H1 (cell line): ENCODE results near the gene RIN3. TPM values are rescaled to one million over a fixed set of nuclear protein-coding genes. Genes with fewer than 3 reads are reported as not detected.

Experiments used
- CTCF ChIA-PET: fragments of 300-600 bp; sonication (Branson Sonifier 250); formaldehyde crosslinking; loops from one replicate; lab custom pipeline; 2021; ENCODE audit not compliant: partially characterized antibody; lab: Charles Lee
- POLR2A ChIA-PET: fragments of 300-600 bp; sonication (Branson Sonifier 250); formaldehyde crosslinking; loops from one replicate; lab custom pipeline; 2021; ENCODE audit warnings: inconsistent platforms; ENCODE audit not compliant: partially characterized antibody; lab: Charles Lee
- DNase-seq, 2 experiments: peaks; one replicate each; pipeline versions ENCODE4 v3.0.0 to v3.0.0-alpha.2; 2010 to 2022; ENCODE audit warnings: low spot score in 2 of 2, low read depth in 1 of 2, mixed read lengths in 1 of 2
- FAIRE-seq: peaks from 2 replicates; lab custom pipeline; 2011; peaks lifted over from hg19 to GRCh38; lab: Jason Lieb, UNC
- H2AFZ ChIP-seq: 2 replicates; pipeline ENCODE4 v1.8.1; 2012; ENCODE audit warnings: low read length, inconsistent platforms
- H2AK5ac ChIP-seq: 2 replicates; pipeline ENCODE4 v1.6.1; 2013; ENCODE audit warnings: low read depth, low read length
- H2BK120ac ChIP-seq: replicated peaks from 2 replicates; pipeline ENCODE3; 2013; ENCODE audit warnings: low read depth, low read length, inconsistent platforms
- H2BK12ac ChIP-seq: 2 replicates; pipeline ENCODE4 v1.6.1; 2013; ENCODE audit warnings: low read depth, low read length
- H2BK15ac ChIP-seq: 2 replicates; pipeline ENCODE4 v1.6.1; 2013; ENCODE audit warnings: low read length
- H2BK20ac ChIP-seq: 2 replicates; pipeline ENCODE4 v1.6.1; 2013; ENCODE audit warnings: low read length
- H2BK5ac ChIP-seq: 2 replicates; pipeline ENCODE4 v1.6.1; 2013; ENCODE audit warnings: low read depth, low read length
- H3K14ac ChIP-seq: 2 replicates; pipeline ENCODE4 v1.6.1; 2013; ENCODE audit warnings: inconsistent platforms; ENCODE audit not compliant: insufficient read length
- H3K18ac ChIP-seq: 2 replicates; pipeline ENCODE4 v1.6.1; 2013; ENCODE audit warnings: low read length; ENCODE audit errors: extremely low read depth
- H3K23ac ChIP-seq: 2 replicates; pipeline ENCODE4 v1.6.1; 2013; ENCODE audit warnings: inconsistent platforms; ENCODE audit not compliant: insufficient read length
- H3K23me2 ChIP-seq: 2 replicates; pipeline ENCODE4 v1.6.1; 2013; ENCODE audit warnings: low read depth, low read length
- H3K27ac ChIP-seq: 2 replicates; pipeline ENCODE4 v1.6.1; 2011; ENCODE audit warnings: low read depth, low read length, inconsistent platforms
- H3K27me3 ChIP-seq, 4 experiments: replicated peaks in 1 of 4; 1 replicate in 1 of 4; 2 replicates in 3 of 4; pipeline versions ENCODE4 v1.6.1 to v1.8.1; 2011 to 2013; ENCODE audit warnings: low read length in 3 of 4, mild to moderate bottlenecking in 3 of 4, inconsistent platforms in 2 of 4, mixed read lengths in 2 of 4, moderate library complexity in 1 of 4; ENCODE audit not compliant: control insufficient read depth in 3 of 4, insufficient read depth in 3 of 4; ENCODE audit errors: extremely low read depth in 1 of 4
- H3K36me3 ChIP-seq, 4 experiments: 2 replicates each; pipeline versions ENCODE4 v1.6.1 to v1.8.1; 2011 to 2013; ENCODE audit warnings: mild to moderate bottlenecking in 4 of 4, low read length in 3 of 4, moderate library complexity in 2 of 4, control low read depth in 1 of 4, inconsistent platforms in 1 of 4; ENCODE audit not compliant: insufficient read depth in 4 of 4, control insufficient read depth in 2 of 4
- H3K4ac ChIP-seq: replicated peaks from 2 replicates; pipeline ENCODE3; 2013; ENCODE audit warnings: low read length, low read depth, mixed read lengths, inconsistent platforms; ENCODE audit not compliant: insufficient read length
- H3K4me1 ChIP-seq, 4 experiments: replicated peaks in 1 of 4; 1 replicate in 1 of 4; 2 replicates in 3 of 4; pipeline versions ENCODE4 v1.6.1 to v1.8.1; 2011 to 2013; ENCODE audit warnings: low read length in 3 of 4, inconsistent platforms in 2 of 4, mixed read lengths in 1 of 4; ENCODE audit not compliant: insufficient read depth in 4 of 4, control insufficient read depth in 3 of 4
- H3K4me2 ChIP-seq, 2 experiments: 2 replicates each; pipeline versions ENCODE4 v1.6.1 to v1.8.1; 2011 to 2013; ENCODE audit warnings: low read depth in 2 of 2, low read length in 2 of 2, control low read depth in 1 of 2, inconsistent platforms in 1 of 2, mild to moderate bottlenecking in 1 of 2; ENCODE audit not compliant: insufficient read depth in 1 of 2
- H3K4me3 ChIP-seq, 4 experiments: fragments of 200-600, 300-600 bp in 1 of 4; sonication (generic), shearing (Covaris generic), sonication (Bioruptor Twin) in 1 of 4; 2 replicates each; pipeline versions ENCODE4 v1.5.1 to v1.8.1; 2011 to 2016; ENCODE audit warnings: low read length in 4 of 4, low read depth in 3 of 4, control low read depth in 2 of 4, inconsistent platforms in 2 of 4, mild to moderate bottlenecking in 2 of 4, mixed read lengths in 1 of 4, moderate library complexity in 1 of 4; ENCODE audit not compliant: insufficient read depth in 2 of 4; ENCODE audit errors: extremely low read depth in 1 of 4
- H3K56ac ChIP-seq: replicated peaks from 2 replicates; pipeline ENCODE3; 2013; ENCODE audit warnings: low read depth, mild to moderate bottlenecking, mixed read lengths, low read length, inconsistent platforms; ENCODE audit not compliant: insufficient read length
- H3K79me1 ChIP-seq: 2 replicates; pipeline ENCODE4 v1.6.1; 2013; ENCODE audit warnings: low read depth, low read length, control low read depth
- H3K79me2 ChIP-seq, 2 experiments: 2 replicates each; pipeline versions ENCODE4 v1.6.1 to v1.8.1; 2012 to 2013; ENCODE audit warnings: low read length in 2 of 2, mild to moderate bottlenecking in 2 of 2, inconsistent platforms in 1 of 2; ENCODE audit not compliant: insufficient read depth in 2 of 2, control insufficient read depth in 1 of 2
- H3K9ac ChIP-seq, 4 experiments: replicated peaks in 1 of 4; 1 replicate in 1 of 4; 2 replicates in 3 of 4; pipeline versions ENCODE4 v1.6.1 to v1.8.1; 2011 to 2013; ENCODE audit warnings: low read depth in 3 of 4, low read length in 3 of 4, control low read depth in 2 of 4, mild to moderate bottlenecking in 2 of 4, moderate library complexity in 2 of 4, inconsistent platforms in 1 of 4; ENCODE audit errors: extremely low read depth in 1 of 4
- H3K9me3 ChIP-seq, 2 experiments: 2 replicates each; pipeline versions ENCODE4 v1.6.1 to v1.8.1; 2012 to 2013; ENCODE audit warnings: mild to moderate bottlenecking in 2 of 2, moderate library complexity in 2 of 2, control low read depth in 1 of 2, inconsistent platforms in 1 of 2, low read depth in 1 of 2, low read length in 1 of 2, mixed read lengths in 1 of 2; ENCODE audit not compliant: insufficient read depth in 2 of 2
- H4K20me1 ChIP-seq, 2 experiments: replicated peaks in 1 of 2; 2 replicates each; pipeline versions ENCODE3 to v1.8.1; 2011 to 2013; ENCODE audit warnings: inconsistent platforms in 2 of 2, low read length in 2 of 2, mild to moderate bottlenecking in 1 of 2; ENCODE audit not compliant: insufficient read depth in 2 of 2, control insufficient read depth in 1 of 2
- H4K5ac ChIP-seq: 2 replicates; pipeline ENCODE4 v1.6.1; 2013; ENCODE audit warnings: low read length, low read depth, mixed read lengths, inconsistent platforms; ENCODE audit not compliant: insufficient read length
- H4K8ac ChIP-seq: 2 replicates; pipeline ENCODE4 v1.8.0; 2013; ENCODE audit warnings: mild to moderate bottlenecking, moderate library complexity, low read length, inconsistent platforms; ENCODE audit not compliant: insufficient read depth; ENCODE audit errors: extremely low read depth
- H4K91ac ChIP-seq: replicated peaks from 2 replicates; pipeline ENCODE3; 2013; ENCODE audit warnings: low read length, mixed read lengths, inconsistent platforms; ENCODE audit not compliant: insufficient read length
- CHD2 ChIP-seq: IDR thresholded peaks from 2 replicates; pipeline ENCODE4 v1.6.1; 2012; ENCODE audit warnings: low read length, improper control_type of control experiment
- EZH2 ChIP-seq: fragments of 200-600 bp; sonication (generic); IDR thresholded peaks from 2 replicates; pipeline ENCODE4 v1.7.1; 2012; ENCODE audit warnings: low read depth, mild to moderate bottlenecking, moderate library complexity, low read length, inconsistent platforms; ENCODE audit not compliant: severe bottlenecking
- FOSL1 ChIP-seq: IDR thresholded peaks from 2 replicates; pipeline ENCODE4 v1.6.1; 2011; ENCODE audit warnings: mild to moderate bottlenecking, low read depth, low read length, moderate library complexity; ENCODE audit not compliant: insufficient read depth
- KDM4A ChIP-seq: IDR thresholded peaks from one replicate; pipeline ENCODE4 v1.7.1; 2012; ENCODE audit warnings: low read depth, mild to moderate bottlenecking, moderate library complexity, low read length, inconsistent platforms; ENCODE audit not compliant: severe bottlenecking
- KDM5A ChIP-seq: fragments of 200-600 bp; IDR thresholded peaks from 2 replicates; pipeline ENCODE4 v1.7.1; 2012; ENCODE audit warnings: mild to moderate bottlenecking, low read length, inconsistent platforms, mixed read lengths
- PHF8 ChIP-seq: fragments of 200-600 bp; sonication (generic); conservative IDR thresholded peaks from 2 replicates; pipeline ENCODE4 v1.7.1; 2012; ENCODE audit warnings: low read depth, mild to moderate bottlenecking, inconsistent platforms, low read length, moderate library complexity
- POLR2AphosphoS5 ChIP-seq: IDR thresholded peaks from 2 replicates; pipeline ENCODE4 v1.6.1; 2011; ENCODE audit warnings: low read depth, low read length
- SAP30 ChIP-seq: fragments of 300-600 bp; sonication (generic); IDR thresholded peaks from 2 replicates; pipeline ENCODE4 v1.7.1; 2012; ENCODE audit warnings: low read length, moderate library complexity, mild to moderate bottlenecking, inconsistent platforms; ENCODE audit not compliant: insufficient read depth, insufficient replicate concordance
- SP1 ChIP-seq: IDR thresholded peaks from 2 replicates; pipeline ENCODE4 v1.6.1; 2011; ENCODE audit warnings: low read depth, low read length
- SP4 ChIP-seq: IDR thresholded peaks from 2 replicates; pipeline ENCODE4 v1.6.1; 2012; ENCODE audit warnings: low read length, inconsistent platforms
- TEAD4 ChIP-seq: IDR thresholded peaks from 2 replicates; pipeline ENCODE4 v1.6.1; 2012; ENCODE audit warnings: low read depth, low read length, inconsistent platforms, mixed read lengths
- YY1 ChIP-seq: IDR thresholded peaks from 2 replicates; pipeline ENCODE4 v1.6.1; 2011; ENCODE audit warnings: low read depth, mild to moderate bottlenecking, low read length
- WGBS, 2 experiments: shearing (Covaris generic) in 1 of 2; methylation state at CpG; one replicate each; pipeline versions ENCODE4 v1.1.6 to v1.1.7; 2013 to 2015; ENCODE audit warnings: low lambda C conversion rate in 2 of 2, mixed read lengths in 2 of 2, inconsistent platforms in 1 of 2, low coverage in 1 of 2, missing lambda C conversion rate in 1 of 2; ENCODE audit not compliant: insufficient replicate concordance in 2 of 2, insufficient coverage in 1 of 2, insufficient read length in 1 of 2; ENCODE audit errors: extremely low coverage in 1 of 2, missing lambda C conversion rate in 1 of 2; 5-methylcytosine and 5-hydroxymethylcytosine counted together
- polyA plus RNA-seq, 7 experiments: library from polyadenylated mRNA; depleted of rRNA in 3 of 7; stranded (reverse) in 5 of 7; unstranded in 2 of 7; fragments of >200 nt in 5 of 7; fragments of 200-250 nt in 2 of 7; gene quantifications; 1 replicate in 5 of 7; 2 replicates in 1 of 7; 4 replicates in 1 of 7; pipeline versions ENCODE4 v1.2.1 to v1.2.3, GENCODE V29; 2011 to 2013; ENCODE audit warnings: missing spikeins in 2 of 7, mixed read lengths in 2 of 7
- total RNA-seq: library from RNA; stranded (reverse); fragmentation: NEBNext Ultra II Directional; extraction: Animal tissue kit (Norgen Biotek cat#: 25700); gene quantifications from 2 replicates; pipeline ENCODE4 v1.2.1, GENCODE V29; 2021
- TF ChIP-seq, protein P1 (sequence below): IDR thresholded peaks from 2 replicates; pipeline ENCODE4 v1.6.1; 2012; ENCODE audit warnings: low read length, inconsistent platforms

RIN3 gene
- total and polyA plus RNA-seq, 2 of the 8 experiments (the other 6 are each of a cell fraction or from before 2014, with no cell fraction given), result 0.59 to 1.5 TPM

DNA sequence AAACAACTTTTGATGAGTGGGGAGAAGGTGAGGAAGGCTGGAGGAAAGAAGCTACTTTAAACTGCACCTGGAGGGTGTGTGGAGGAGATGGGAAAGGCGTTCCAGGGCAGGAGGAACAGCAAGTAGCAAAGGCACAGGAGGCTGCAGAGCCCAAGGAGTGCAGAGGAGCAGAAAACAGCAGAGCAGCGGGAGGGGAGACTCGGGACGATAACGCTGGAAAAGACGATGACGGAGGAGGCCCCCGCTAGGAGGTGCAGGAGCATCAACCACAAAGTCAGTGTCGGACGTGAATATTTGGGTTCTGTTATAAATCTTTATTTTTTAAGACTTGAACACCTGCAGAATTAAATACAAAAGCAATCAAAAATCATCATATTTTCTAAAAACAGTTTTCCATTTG lies 189.9 kb downstream of the RIN3 start:
- Histone ChIP-seq H3K56ac (no peak overlapping the region), H2BK12ac (no peak overlapping the region), H4K20me1 (no peaks in the 10 kb centered on the region), H2BK20ac (no peak overlapping the region), H3K4me1 (no peaks in the 10 kb centered on the region), H4K91ac (no peak overlapping the region), H3K9me3 (no peaks in the 10 kb centered on the region), H3K23me2 (no peaks in the 10 kb centered on the region), H3K14ac (no peak overlapping the region), H3K4me2 (no peak overlapping the region), H3K4ac (no peak overlapping the region), H3K27me3 (no peaks in the 10 kb centered on the region), H2BK15ac (no peak overlapping the region), H3K23ac (no peak overlapping the region), H3K4me3 (no peak overlapping the region), H2BK5ac (no peak overlapping the region), H3K18ac (no peak overlapping the region), H3K36me3 (peaks cover 0 to 14% (median 1%) of the 10 kb centered on the region in 4 experiments; a peak in 5 of 8 replicates), H2BK120ac (no peak overlapping the region), H3K9ac (no peak overlapping the region), H3K79me1 (no peaks in the 10 kb centered on the region), H2AFZ (no peak overlapping the region), H2AK5ac (no peak overlapping the region), H3K27ac (no peak overlapping the region), H3K79me2 (no peaks in the 10 kb centered on the region), H4K5ac (no peak overlapping the region), H4K8ac (no peak overlapping the region)
- ChIA-PET POLR2A (no interaction called here), CTCF (interaction anchor here (0.9 to 2.1 kb wide), 6 partner anchors 9 to 80 kb away, joined by 3 to 5 read pairs (median 4); no protein-coding TSS in a partner anchor)
- no peak for FAIRE-seq
- WGBS, 2 experiments, result 95% methylated on average over 10 of the region's 10 CpGs; no CpG with 5 or more reads in 1 of the 2 experiments
- TF ChIP-seq SP4, result no peak
- TF ChIP-seq SAP30, result no peak
- no peak for TF ChIP-seq YY1
- TF ChIP-seq, protein P1, sequence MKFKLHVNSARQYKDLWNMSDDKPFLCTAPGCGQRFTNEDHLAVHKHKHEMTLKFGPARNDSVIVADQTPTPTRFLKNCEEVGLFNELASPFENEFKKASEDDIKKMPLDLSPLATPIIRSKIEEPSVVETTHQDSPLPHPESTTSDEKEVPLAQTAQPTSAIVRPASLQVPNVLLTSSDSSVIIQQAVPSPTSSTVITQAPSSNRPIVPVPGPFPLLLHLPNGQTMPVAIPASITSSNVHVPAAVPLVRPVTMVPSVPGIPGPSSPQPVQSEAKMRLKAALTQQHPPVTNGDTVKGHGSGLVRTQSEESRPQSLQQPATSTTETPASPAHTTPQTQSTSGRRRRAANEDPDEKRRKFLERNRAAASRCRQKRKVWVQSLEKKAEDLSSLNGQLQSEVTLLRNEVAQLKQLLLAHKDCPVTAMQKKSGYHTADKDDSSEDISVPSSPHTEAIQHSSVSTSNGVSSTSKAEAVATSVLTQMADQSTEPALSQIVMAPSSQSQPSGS, result no peak
- TF ChIP-seq POLR2AphosphoS5, result no peak
- no peak for TF ChIP-seq EZH2
- TF ChIP-seq TEAD4, result no peak
- no peak for TF ChIP-seq PHF8
- TF ChIP-seq KDM4A, result no peak
- TF ChIP-seq KDM5A, result no peak
- no peak for TF ChIP-seq FOSL1
- TF ChIP-seq CHD2, result no peak
- TF ChIP-seq SP1, result no peak
- DNase-seq, result no peak
